Ishikawa (cell line): Measurements from ENCODE around the gene SNX24.

Experiments
- CEBPB ChIP-seq: IDR thresholded peaks from 2 replicates; pipeline ENCODE4 v1.6.1; 2012
- CREB1 ChIP-seq: IDR thresholded peaks from 2 replicates; pipeline ENCODE4 v1.6.1; 2012; ENCODE audit warnings: low read depth
- EP300 ChIP-seq: IDR thresholded peaks from 2 replicates; pipeline ENCODE4 v1.6.1; 2012; ENCODE audit warnings: borderline replicate concordance
- FOXM1 ChIP-seq: IDR thresholded peaks from 2 replicates; pipeline ENCODE4 v1.6.1; 2012; ENCODE audit warnings: low read depth, borderline replicate concordance
- RAD21 ChIP-seq: IDR thresholded peaks from 2 replicates; pipeline ENCODE4 v1.6.1; 2012; ENCODE audit warnings: low read depth
- TCF12 ChIP-seq: IDR thresholded peaks from 2 replicates; pipeline ENCODE4 v1.6.1; 2012; ENCODE audit warnings: low read depth
- TEAD4 ChIP-seq: IDR thresholded peaks from 2 replicates; pipeline ENCODE4 v1.6.1; 2012
- TF ChIP-seq, protein P1 (sequence below): IDR thresholded peaks from 2 replicates; pipeline ENCODE4 v1.6.1; 2012; ENCODE audit warnings: low read depth, mild to moderate bottlenecking
- TF ChIP-seq, protein P2 (sequence below): IDR thresholded peaks from 2 replicates; pipeline ENCODE4 v1.6.1; 2012
- TF ChIP-seq, protein P3 (sequence below): IDR thresholded peaks from 2 replicates; pipeline ENCODE4 v1.6.1; 2012

DNA sequence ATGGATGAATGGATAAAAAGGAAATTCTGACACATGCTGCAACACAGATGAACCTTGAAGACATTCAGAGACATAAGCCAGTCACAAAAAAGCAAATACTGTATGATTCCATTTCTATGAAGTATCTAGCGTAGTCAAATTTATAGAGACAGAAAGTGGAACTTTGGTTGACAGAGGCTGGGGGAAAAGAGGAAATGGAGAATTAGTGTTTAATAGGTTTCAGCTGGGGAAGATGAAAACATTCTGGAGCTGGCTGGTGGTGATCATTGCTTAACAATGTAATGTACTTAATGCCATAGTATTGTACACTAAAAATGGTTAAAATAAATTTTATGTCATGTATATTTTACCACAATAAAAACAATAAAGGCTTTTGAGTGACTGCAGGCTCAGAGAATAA, 166.9 kb downstream of the SNX24 start:
- TF ChIP-seq TCF12 (no peak), FOXM1 (no peak), TEAD4 (no peak), CREB1 (no peak), CEBPB (no peak), RAD21 (no peak), EP300 (no peak)
- TF ChIP-seq, protein P1, sequence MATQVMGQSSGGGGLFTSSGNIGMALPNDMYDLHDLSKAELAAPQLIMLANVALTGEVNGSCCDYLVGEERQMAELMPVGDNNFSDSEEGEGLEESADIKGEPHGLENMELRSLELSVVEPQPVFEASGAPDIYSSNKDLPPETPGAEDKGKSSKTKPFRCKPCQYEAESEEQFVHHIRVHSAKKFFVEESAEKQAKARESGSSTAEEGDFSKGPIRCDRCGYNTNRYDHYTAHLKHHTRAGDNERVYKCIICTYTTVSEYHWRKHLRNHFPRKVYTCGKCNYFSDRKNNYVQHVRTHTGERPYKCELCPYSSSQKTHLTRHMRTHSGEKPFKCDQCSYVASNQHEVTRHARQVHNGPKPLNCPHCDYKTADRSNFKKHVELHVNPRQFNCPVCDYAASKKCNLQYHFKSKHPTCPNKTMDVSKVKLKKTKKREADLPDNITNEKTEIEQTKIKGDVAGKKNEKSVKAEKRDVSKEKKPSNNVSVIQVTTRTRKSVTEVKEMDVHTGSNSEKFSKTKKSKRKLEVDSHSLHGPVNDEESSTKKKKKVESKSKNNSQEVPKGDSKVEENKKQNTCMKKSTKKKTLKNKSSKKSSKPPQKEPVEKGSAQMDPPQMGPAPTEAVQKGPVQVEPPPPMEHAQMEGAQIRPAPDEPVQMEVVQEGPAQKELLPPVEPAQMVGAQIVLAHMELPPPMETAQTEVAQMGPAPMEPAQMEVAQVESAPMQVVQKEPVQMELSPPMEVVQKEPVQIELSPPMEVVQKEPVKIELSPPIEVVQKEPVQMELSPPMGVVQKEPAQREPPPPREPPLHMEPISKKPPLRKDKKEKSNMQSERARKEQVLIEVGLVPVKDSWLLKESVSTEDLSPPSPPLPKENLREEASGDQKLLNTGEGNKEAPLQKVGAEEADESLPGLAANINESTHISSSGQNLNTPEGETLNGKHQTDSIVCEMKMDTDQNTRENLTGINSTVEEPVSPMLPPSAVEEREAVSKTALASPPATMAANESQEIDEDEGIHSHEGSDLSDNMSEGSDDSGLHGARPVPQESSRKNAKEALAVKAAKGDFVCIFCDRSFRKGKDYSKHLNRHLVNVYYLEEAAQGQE, result no peak
- TF ChIP-seq, protein P2, sequence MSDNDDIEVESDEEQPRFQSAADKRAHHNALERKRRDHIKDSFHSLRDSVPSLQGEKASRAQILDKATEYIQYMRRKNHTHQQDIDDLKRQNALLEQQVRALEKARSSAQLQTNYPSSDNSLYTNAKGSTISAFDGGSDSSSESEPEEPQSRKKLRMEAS, result no peak
- TF ChIP-seq, protein P3, sequence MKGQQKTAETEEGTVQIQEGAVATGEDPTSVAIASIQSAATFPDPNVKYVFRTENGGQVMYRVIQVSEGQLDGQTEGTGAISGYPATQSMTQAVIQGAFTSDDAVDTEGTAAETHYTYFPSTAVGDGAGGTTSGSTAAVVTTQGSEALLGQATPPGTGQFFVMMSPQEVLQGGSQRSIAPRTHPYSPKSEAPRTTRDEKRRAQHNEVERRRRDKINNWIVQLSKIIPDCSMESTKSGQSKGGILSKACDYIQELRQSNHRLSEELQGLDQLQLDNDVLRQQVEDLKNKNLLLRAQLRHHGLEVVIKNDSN, result no peak
